ENCODE data around the gene SLC12A9. TPM values are rescaled to one million over a fixed set of nuclear protein-coding genes. Genes with fewer than 3 reads are reported as not detected.

Gene SLC12A9
- total and polyA plus RNA-seq, 2 experiments from 2014 or later: 10.3 to 39.9 TPM

DNA sequence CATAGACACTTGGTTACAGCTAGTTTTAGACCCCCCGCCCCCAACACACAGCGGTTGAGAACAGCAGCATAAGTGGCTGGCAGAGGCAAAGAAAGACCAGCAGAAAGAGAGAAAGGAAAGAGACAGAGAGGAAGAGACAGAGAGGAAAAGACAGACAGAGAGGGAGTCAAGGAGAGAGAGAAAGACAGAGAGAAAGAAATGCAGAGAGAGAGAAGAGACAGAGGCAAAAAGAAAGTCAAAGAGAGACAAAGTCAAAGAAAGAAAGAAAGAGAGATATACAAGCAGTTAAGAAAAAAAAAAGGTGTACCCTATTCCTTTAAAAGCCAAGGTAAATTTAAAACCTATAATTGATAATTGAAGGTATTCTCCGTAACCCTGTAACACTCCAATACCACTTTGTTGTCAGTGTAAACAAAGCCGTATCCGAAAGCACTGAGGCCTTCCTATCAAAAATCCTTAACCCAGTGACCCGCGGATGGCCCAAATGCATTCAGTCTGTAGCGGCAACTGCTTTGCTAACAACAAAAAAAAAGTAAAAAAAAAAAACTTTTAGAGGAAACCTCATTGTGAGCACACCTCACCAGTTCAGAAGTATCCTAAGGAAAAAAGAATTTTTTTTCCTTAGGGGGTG, 11.9 kb upstream of the SLC12A9 start (continued):
- TF ChIP-seq, protein P1, sequence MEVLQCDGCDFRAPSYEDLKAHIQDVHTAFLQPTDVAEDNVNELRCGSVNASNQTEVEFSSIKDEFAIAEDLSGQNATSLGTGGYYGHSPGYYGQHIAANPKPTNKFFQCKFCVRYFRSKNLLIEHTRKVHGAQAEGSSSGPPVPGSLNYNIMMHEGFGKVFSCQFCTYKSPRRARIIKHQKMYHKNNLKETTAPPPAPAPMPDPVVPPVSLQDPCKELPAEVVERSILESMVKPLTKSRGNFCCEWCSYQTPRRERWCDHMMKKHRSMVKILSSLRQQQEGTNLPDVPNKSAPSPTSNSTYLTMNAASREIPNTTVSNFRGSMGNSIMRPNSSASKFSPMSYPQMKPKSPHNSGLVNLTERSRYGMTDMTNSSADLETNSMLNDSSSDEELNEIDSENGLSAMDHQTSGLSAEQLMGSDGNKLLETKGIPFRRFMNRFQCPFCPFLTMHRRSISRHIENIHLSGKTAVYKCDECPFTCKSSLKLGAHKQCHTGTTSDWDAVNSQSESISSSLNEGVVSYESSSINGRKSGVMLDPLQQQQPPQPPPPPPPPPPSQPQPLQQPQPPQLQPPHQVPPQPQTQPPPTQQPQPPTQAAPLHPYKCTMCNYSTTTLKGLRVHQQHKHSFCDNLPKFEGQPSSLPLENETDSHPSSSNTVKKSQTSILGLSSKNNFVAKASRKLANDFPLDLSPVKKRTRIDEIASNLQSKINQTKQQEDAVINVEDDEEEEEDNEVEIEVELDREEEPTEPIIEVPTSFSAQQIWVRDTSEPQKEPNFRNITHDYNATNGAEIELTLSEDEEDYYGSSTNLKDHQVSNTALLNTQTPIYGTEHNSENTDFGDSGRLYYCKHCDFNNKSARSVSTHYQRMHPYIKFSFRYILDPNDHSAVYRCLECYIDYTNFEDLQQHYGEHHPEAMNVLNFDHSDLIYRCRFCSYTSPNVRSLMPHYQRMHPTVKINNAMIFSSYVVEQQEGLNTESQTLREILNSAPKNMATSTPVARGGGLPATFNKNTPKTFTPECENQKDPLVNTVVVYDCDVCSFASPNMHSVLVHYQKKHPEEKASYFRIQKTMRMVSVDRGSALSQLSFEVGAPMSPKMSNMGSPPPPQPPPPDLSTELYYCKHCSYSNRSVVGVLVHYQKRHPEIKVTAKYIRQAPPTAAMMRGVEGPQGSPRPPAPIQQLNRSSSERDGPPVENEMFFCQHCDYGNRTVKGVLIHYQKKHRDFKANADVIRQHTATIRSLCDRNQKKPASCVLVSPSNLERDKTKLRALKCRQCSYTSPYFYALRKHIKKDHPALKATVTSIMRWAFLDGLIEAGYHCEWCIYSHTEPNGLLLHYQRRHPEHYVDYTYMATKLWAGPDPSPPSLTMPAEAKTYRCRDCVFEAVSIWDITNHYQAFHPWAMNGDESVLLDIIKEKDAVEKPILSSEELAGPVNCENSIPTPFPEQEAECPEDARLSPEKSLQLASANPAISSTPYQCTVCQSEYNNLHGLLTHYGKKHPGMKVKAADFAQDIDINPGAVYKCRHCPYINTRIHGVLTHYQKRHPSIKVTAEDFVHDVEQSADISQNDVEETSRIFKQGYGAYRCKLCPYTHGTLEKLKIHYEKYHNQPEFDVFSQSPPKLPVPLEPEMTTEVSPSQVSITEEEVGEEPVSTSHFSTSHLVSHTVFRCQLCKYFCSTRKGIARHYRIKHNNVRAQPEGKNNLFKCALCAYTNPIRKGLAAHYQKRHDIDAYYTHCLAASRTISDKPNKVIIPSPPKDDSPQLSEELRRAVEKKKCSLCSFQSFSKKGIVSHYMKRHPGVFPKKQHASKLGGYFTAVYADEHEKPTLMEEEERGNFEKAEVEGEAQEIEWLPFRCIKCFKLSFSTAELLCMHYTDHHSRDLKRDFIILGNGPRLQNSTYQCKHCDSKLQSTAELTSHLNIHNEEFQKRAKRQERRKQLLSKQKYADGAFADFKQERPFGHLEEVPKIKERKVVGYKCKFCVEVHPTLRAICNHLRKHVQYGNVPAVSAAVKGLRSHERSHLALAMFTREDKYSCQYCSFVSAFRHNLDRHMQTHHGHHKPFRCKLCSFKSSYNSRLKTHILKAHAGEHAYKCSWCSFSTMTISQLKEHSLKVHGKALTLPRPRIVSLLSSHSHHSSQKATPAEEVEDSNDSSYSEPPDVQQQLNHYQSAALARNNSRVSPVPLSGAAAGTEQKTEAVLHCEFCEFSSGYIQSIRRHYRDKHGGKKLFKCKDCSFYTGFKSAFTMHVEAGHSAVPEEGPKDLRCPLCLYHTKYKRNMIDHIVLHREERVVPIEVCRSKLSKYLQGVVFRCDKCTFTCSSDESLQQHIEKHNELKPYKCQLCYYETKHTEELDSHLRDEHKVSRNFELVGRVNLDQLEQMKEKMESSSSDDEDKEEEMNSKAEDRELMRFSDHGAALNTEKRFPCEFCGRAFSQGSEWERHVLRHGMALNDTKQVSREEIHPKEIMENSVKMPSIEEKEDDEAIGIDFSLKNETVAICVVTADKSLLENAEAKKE (CRISPR knock-in tag; IDR thresholded peaks at IDR 0.05): no peak
- TF ChIP-seq STAT1 (IDR thresholded peaks at IDR 0.05; ENCODE audit: unreplicated experiment) (no peak), NANOG (IDR thresholded peaks at IDR 0.05; ENCODE audit: borderline replicate concordance) (no peak)

DNA sequence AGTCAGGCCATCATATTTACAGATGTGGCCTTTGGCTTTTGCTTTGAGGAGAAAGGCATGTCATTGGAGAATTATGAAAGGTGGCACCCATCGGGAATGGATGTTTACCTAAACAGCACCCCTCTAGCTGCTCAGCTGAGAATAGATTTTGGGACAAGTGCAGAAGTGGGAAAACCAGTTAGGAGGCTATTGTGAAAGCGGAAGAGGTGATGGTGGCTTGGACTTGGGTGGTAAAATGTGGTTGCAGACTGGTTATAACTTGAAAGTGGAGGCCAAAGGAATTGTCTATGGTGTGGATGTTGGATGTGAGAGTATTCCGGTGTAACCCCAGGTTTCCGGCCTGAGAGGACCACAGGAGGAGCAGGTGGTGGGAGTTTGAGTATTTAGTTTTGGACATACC, 5.2 kb upstream of the SLC12A9 start:
- TF ChIP-seq CREB1 (CRISPR knock-in tag; IDR thresholded peaks at IDR 0.05; ENCODE audit: low read depth) (no peak), ZNF114 (CRISPR knock-in tag; IDR thresholded peaks at IDR 0.05) (no peak), NANOG (IDR thresholded peaks at IDR 0.05; ENCODE audit: borderline replicate concordance) (no peak)
- ATAC-seq: no peak

More for the DNA sequence above, 5.2 kb upstream of the SLC12A9 start:
- 0 out of 2 replicates have a peak, but pooled peaks cover 3% of the 10 kb centered on the region for H3F3A ChIP-seq (replicated peaks; ENCODE audit: low read depth)
- no peaks in the 10 kb centered on the region for H3K9me3 Mint-ChIP-seq
- H3K4me3 ChIP-seq: no peak overlapping the region
- no peaks in the 10 kb centered on the region for H3K9me2 ChIP-seq (ENCODE audit: insufficient read depth)
- H4K20me1 ChIP-seq (replicated peaks; ENCODE audit: insufficient read depth): no peaks in the 10 kb centered on the region
- DNase-seq (ENCODE audit: low spot score): no peak
- no peak overlapping the region; the same call in 2 of the 3 replicates for H3K4me3 Mint-ChIP-seq
- no peaks in the 10 kb centered on the region; the same call in 1 of the 2 replicates for H3K4me1 ChIP-seq (ENCODE audit: insufficient read depth)
- peaks cover 2% of the 10 kb centered on the region for H3K27me3 Mint-ChIP-seq (ENCODE audit: insufficient read depth, low read depth, poor library complexity)
- H3K27me3 ChIP-seq (ENCODE audit: insufficient read depth): no peaks in the 10 kb centered on the region
- no peaks in the 10 kb centered on the region for H3K36me3 ChIP-seq (ENCODE audit: insufficient read depth)
- H3K4me2 ChIP-seq: no peak overlapping the region
- H3K27ac ChIP-seq (ENCODE audit: low read depth): no peak overlapping the region
- no peak overlapping the region for H2AFZ ChIP-seq
- H3K4me1 Mint-ChIP-seq: peaks cover 8% of the 10 kb centered on the region
- H3K36me3 Mint-ChIP-seq (ENCODE audit: low read depth): peaks cover 5% of the 10 kb centered on the region
- H3K27ac Mint-ChIP-seq: no peak overlapping the region
- H3K79me2 ChIP-seq (replicated peaks; ENCODE audit: insufficient read depth): no peaks in the 10 kb centered on the region

All from GM23338 (cell line).